Stomach (tissue), 19 donors: Measurements from ENCODE around the gene CCNF. TPM values are rescaled to one million over a fixed set of nuclear protein-coding genes. Genes with fewer than 3 reads are reported as not detected.

Experiments used
- DNase-seq, 2 donors: peaks; one replicate each; pipeline versions ENCODE4 v3.0.0 to v3.0.0-alpha.2; 2013 to 2019
- H3K27ac ChIP-seq, 5 donors: fragments of 200-600 bp in 4 of 5; sonication (generic) in 4 of 5; one replicate each; pipeline ENCODE4 v1.5.1; 2013 to 2019; ENCODE audit warnings: mild to moderate bottlenecking in 1 of 5, moderate library complexity in 1 of 5
- H3K27me3 ChIP-seq, 3 donors: fragments of 200-600 bp; sonication (generic); one replicate each; pipeline ENCODE4 v1.5.1; 2017 to 2019; ENCODE audit warnings: mixed run types in 1 of 3
- H3K36me3 ChIP-seq, 4 donors: fragments of 200-600 bp; sonication (generic); 1 replicate in 3 of 4; 2 replicates in 1 of 4; pipeline ENCODE4 v1.5.1; 2016 to 2019
- H3K4me1 ChIP-seq, 4 donors: fragments of 200-600 bp; sonication (generic); one replicate each; pipeline ENCODE4 v1.5.1; 2016 to 2019
- H3K4me3 ChIP-seq, 4 donors: fragments of 200-600 bp; sonication (generic) in 3 of 4; one replicate each; pipeline ENCODE4 v1.5.1; 2016 to 2019; ENCODE audit warnings: mild to moderate bottlenecking in 1 of 4
- H3K9me3 ChIP-seq, 4 donors: fragments of 200-600 bp; sonication (generic); one replicate each; pipeline ENCODE4 v1.5.1; 2016 to 2019
- CTCF ChIP-seq, 7 experiments: fragments of 450-650 bp in 4 of 7; fragments of 200-600 bp in 3 of 7; sonication (generic) in 3 of 7; IDR thresholded peaks; one replicate each; pipeline ENCODE4 v1.5.1; 2016 to 2019; ENCODE audit warnings: antibody characterized with exemption in 7 of 7, control low read depth in 2 of 7, mild to moderate bottlenecking in 1 of 7
- EP300 ChIP-seq: sonication (generic); formaldehyde crosslinking; IDR thresholded peaks from one replicate; pipeline ENCODE4 v1.6.1; 2017; ENCODE audit warnings: antibody characterized with exemption
- POLR2A ChIP-seq, 4 donors: fragments of 450-650 bp; IDR thresholded peaks; one replicate each; pipeline ENCODE4 v1.6.1; 2016; ENCODE audit warnings: antibody characterized with exemption in 4 of 4, control low read depth in 2 of 4, mild to moderate bottlenecking in 1 of 4, moderate library complexity in 1 of 4
- POLR2AphosphoS5 ChIP-seq, 3 donors: sonication (generic); formaldehyde crosslinking; IDR thresholded peaks; one replicate each; pipeline ENCODE4 v1.6.1; 2016; ENCODE audit warnings: antibody characterized with exemption in 3 of 3
- WGBS, 5 donors: extraction: QIAGEN DNeasy Blood & Tissue Kit in 3 of 5; methylation state at CpG; one replicate each; pipeline versions ENCODE4 v1.1.5 to v1.1.7; 2013 to 2018; 5-methylcytosine and 5-hydroxymethylcytosine counted together
- intact Hi-C: fragments of 100-400 bp; cut with DNase I; formaldehyde crosslinking; loops from one replicate; pipeline ENCODE4 v1.15.1; 2023; ENCODE audit warnings: low total_unique reads
- long read RNA-seq, 10 donors: transcript quantifications; one replicate each; lab custom pipeline, GENCODE V29; 2026
- polyA plus RNA-seq, 3 donors: library from polyadenylated mRNA; stranded (reverse); fragments of 200-250 nt; gene quantifications; one replicate each; pipeline ENCODE4 v1.2.3, GENCODE V29; 2013
- total RNA-seq, 5 donors: library from RNA; depleted of rRNA; stranded (reverse); fragments of >200 nt; gene quantifications; one replicate each; pipeline versions ENCODE4 v1.1.0 to v1.2.3, GENCODE V29; 2014 to 2016
- donor health status: healthy with polysubstance abuse.
- donor health status: Bipolar disorder and iron deficiency.
- donor health status: healthy.

Gene CCNF
- total RNA-seq (1 to 10 TPM; 1.3 to 7.8 (median 5.2) TPM), polyA plus RNA-seq (1 to 10 TPM in 2 of 3 donors, under 1 TPM in 1; 0.46 to 3.6 (median 1.9) TPM)
- long read RNA-seq, donor 1, full-length matches to known transcripts, result 1 of 1 reads
- long read RNA-seq, donor 1, partial matches to known transcripts, result 0 of 1 reads
- long read RNA-seq, donor 1, other reads (novel, unspliced or antisense), result 0 of 1 reads
- long read RNA-seq, donor 2, full-length matches to known transcripts, result 3 of 11 reads
- long read RNA-seq, donor 2, partial matches to known transcripts, result 8 of 11 reads
- long read RNA-seq, donor 2, other reads (novel, unspliced or antisense), result 0 of 11 reads
- long read RNA-seq, donor 3, result 0 reads
- long read RNA-seq, donor 4, result 0 reads
- long read RNA-seq, donor 5, full-length matches to known transcripts, result 2 of 2 reads
- long read RNA-seq, donor 5, partial matches to known transcripts, result 0 of 2 reads
- long read RNA-seq, donor 5, other reads (novel, unspliced or antisense), result 0 of 2 reads
- long read RNA-seq, donor 6, full-length matches to known transcripts, result 3 of 3 reads
- long read RNA-seq, donor 6, partial matches to known transcripts, result 0 of 3 reads
- long read RNA-seq, donor 6, other reads (novel, unspliced or antisense), result 0 of 3 reads
- long read RNA-seq, donor 7, full-length matches to known transcripts, result 1 of 1 reads
- long read RNA-seq, donor 7, partial matches to known transcripts, result 0 of 1 reads
- long read RNA-seq, donor 7, other reads (novel, unspliced or antisense), result 0 of 1 reads
- long read RNA-seq, donor 8, full-length matches to known transcripts, result 1 of 1 reads
- long read RNA-seq, donor 8, partial matches to known transcripts, result 0 of 1 reads
- long read RNA-seq, donor 8, other reads (novel, unspliced or antisense), result 0 of 1 reads
- long read RNA-seq, donor 9, partial matches to known transcripts, result 0 of 1 reads
- long read RNA-seq, donor 9, other reads (novel, unspliced or antisense), result 0 of 1 reads
- long read RNA-seq, donor 10, result 0 reads

GRCh38 chr16:2429034-2429770 lies at the start of gene CCNF:
Gene CCNF (plus strand): TSS chr16:2429447. CDS start chr16:2429482, 35 bp downstream.
- WGBS, 5 donors, result 0 to 2% (median 0%) methylated on average over 28 to 103 of the region's 103 CpGs
- intact Hi-C loops, result no loop called here

GRCh38 chr16:2383501-2383900 lies 45.7 kb upstream of the CCNF start:
- Histone ChIP-seq H3K27ac (no peak overlapping the region), H3K27me3 (no peaks in the 10 kb centered on the region), H3K4me3 (no peak overlapping the region), H3K4me1 (no peaks in the 10 kb centered on the region), H3K9me3 (peaks cover 0 to 2% (median under 1%) of the 10 kb centered on the region in 4 donors), H3K36me3 (no peaks in the 10 kb centered on the region)
- TF ChIP-seq EP300 (no peak), POLR2AphosphoS5 (IDR thresholded peaks at IDR 0.05) (no peak), POLR2A (IDR thresholded peaks at IDR 0.05) (no peak), CTCF (IDR thresholded peaks at IDR 0.05) (no peak)
- DNase-seq, result no peak
- intact Hi-C loops, result no loop called here
- WGBS, 5 donors, result 80 to 98% (median 93%) methylated on average over 1 of the region's 1 CpG

More at GRCh38 chr16:2429034-2429770, at the start of gene CCNF:
- no peaks in the 10 kb centered on the region for H3K9me3 ChIP-seq
- peak; percentile 98 to 99 for DNase-seq
- peak within 1 kb of the TSS; percentile 65 to 97 (median 89) for H3K4me3 ChIP-seq
- H3K27me3 ChIP-seq, result no peaks in the 10 kb centered on the region
- peaks cover 4 to 16% (median 13%) of the 10 kb centered on the region in 4 donors for H3K36me3 ChIP-seq
- H3K4me1 ChIP-seq, result peaks cover 12 to 29% (median 19%) of the 10 kb centered on the region in 4 donors
- TF ChIP-seq EP300, result no peak
- TF ChIP-seq CTCF (IDR thresholded peaks at IDR 0.05), result no peak
- no peak for TF ChIP-seq POLR2A (IDR thresholded peaks at IDR 0.05)
- peak in 2 of 3 donors; percentile 16 to 40 for TF ChIP-seq POLR2AphosphoS5 (IDR thresholded peaks at IDR 0.05)
- peak within 1 kb of the TSS; percentile 67 to 85 (median 80) for H3K27ac ChIP-seq

GRCh38 chr16:2384426-2384825 lies 44.8 kb upstream of the CCNF start:
- Histone ChIP-seq H3K27me3 (no peaks in the 10 kb centered on the region), H3K4me1 (no peaks in the 10 kb centered on the region), H3K9me3 (peaks cover 0 to 11% (median 8%) of the 10 kb centered on the region in 4 donors), H3K4me3 (no peak overlapping the region), H3K36me3 (no peaks in the 10 kb centered on the region), H3K27ac (no peak overlapping the region)
- 21 to 39% (median 32%) methylated on average over 2 of the region's 2 CpGs for WGBS, 5 donors
- peak in 1 of 2 donors; percentile 42 for DNase-seq
- intact Hi-C loops, result no loop called here
- TF ChIP-seq POLR2A (IDR thresholded peaks at IDR 0.05) (no peak), POLR2AphosphoS5 (IDR thresholded peaks at IDR 0.05) (no peak), CTCF (IDR thresholded peaks at IDR 0.05) (no peak), EP300 (no peak)
